ENCODE measurements around the gene ITGA2B. TPM values are rescaled to one million over a fixed set of nuclear protein-coding genes. Genes with fewer than 3 reads are reported as not detected.

ITGA2B gene
- total and polyA plus RNA-seq, 2 of the 4 experiments (the other 2 are of a cell fraction), result under 0.01 to 0.26 TPM

GRCh38 chr17:44439168-44439567 is 49.7 kb upstream of the ITGA2B start:
- H3K4me1 ChIP-seq (ENCODE audit: control insufficient read depth, insufficient read depth, low read length), result no peaks in the 10 kb centered on the region
- H3K14ac ChIP-seq (replicated peaks; ENCODE audit: low read depth, low read length), result no peak overlapping the region
- H4K8ac ChIP-seq (ENCODE audit: low read depth in 2 of 2, low read length in 2 of 2), result no peak overlapping the region
- POLR2A ChIA-PET (ENCODE audit: unreplicated experiment), result no interaction called here
- no peak overlapping the region for H2AFZ ChIP-seq (replicated peaks; ENCODE audit: low read length, poor library complexity)
- no peak overlapping the region for H3K9ac ChIP-seq (ENCODE audit: low read depth, low read length)
- no peak overlapping the region for H2BK15ac ChIP-seq (ENCODE audit: low read depth, low read length)
- H3K56ac ChIP-seq (ENCODE audit: extremely low read depth, insufficient read depth, low read length), result no peak overlapping the region
- no peak overlapping the region for H4K5ac ChIP-seq (ENCODE audit: low read depth, low read length)
- dilution Hi-C loops (cut with HindIII; ENCODE audit: low sequenced_read_pairs, unreplicated experiment), result no loop called here
- no peaks in the 10 kb centered on the region for H3K27me3 ChIP-seq (ENCODE audit: control insufficient read depth, insufficient read depth, low read length)
- H4K20me1 ChIP-seq (ENCODE audit: insufficient read depth, low read length), result peaks cover 4% of the 10 kb centered on the region; the same call in 1 of the 2 replicates
- ATAC-seq (ENCODE audit: low read depth), result no peak
- intact Hi-C loops (cut with micrococcal nuclease), result no loop called here
- no TSS peak for BruUV-seq (replicated peaks)
- no peak overlapping the region for H3K4me2 ChIP-seq (ENCODE audit: low read depth, low read length)
- H3K4me3 ChIP-seq (ENCODE audit: insufficient read depth, low read depth, low read length), result no peak overlapping the region
- H2BK20ac ChIP-seq (ENCODE audit: low read depth, low read length), result no peak overlapping the region
- H3K23ac ChIP-seq (ENCODE audit: low read depth, low read length), result no peak overlapping the region
- H3K79me1 ChIP-seq (ENCODE audit: low read depth in 1 of 2, low read length in 2 of 2), result peaks cover 27 to 64% of the 10 kb centered on the region in 2 experiments
- H2AK9ac ChIP-seq (replicated peaks; ENCODE audit: low read depth, low read length, poor library complexity), result no peak overlapping the region
- no peak overlapping the region for H3K4ac ChIP-seq (ENCODE audit: low read depth, low read length)
- no peak overlapping the region for H3K18ac ChIP-seq (ENCODE audit: low read depth, low read length)
- no peak for DNase-seq
- H3K9me3 ChIP-seq (ENCODE audit: control insufficient read depth, insufficient read depth, low read length), result no peaks in the 10 kb centered on the region
- H2BK5ac ChIP-seq (ENCODE audit: low read depth, low read length, poor library complexity, severe bottlenecking), result no peak overlapping the region
- H3K36me3 ChIP-seq (ENCODE audit: control insufficient read depth, insufficient read depth, low read length), result peaks cover 14% of the 10 kb centered on the region
- CTCF ChIA-PET, result interaction anchor here (1.1 kb wide), 1 partner anchor 22 kb away, joined by 3 read pairs; no protein-coding TSS in a partner anchor
- no peak overlapping the region for H4K91ac ChIP-seq (ENCODE audit: insufficient read depth, low read depth, low read length)
- H2BK120ac ChIP-seq (ENCODE audit: low read depth, low read length), result no peak overlapping the region
- in situ Hi-C loops (cut with MboI; ENCODE audit: low sequenced_read_pairs), result no loop called here
- H3K27ac ChIP-seq (ENCODE audit: insufficient read depth, low read length), result no peak overlapping the region
- H3K9me1 ChIP-seq (ENCODE audit: insufficient read depth, low read length), result peaks cover 7% of the 10 kb centered on the region
- no peak for TF ChIP-seq NFE2L2 (IDR thresholded peaks at IDR 0.05; ENCODE audit: low read depth, low read length)
- no peak for TF ChIP-seq CEBPB (IDR thresholded peaks at IDR 0.05; ENCODE audit: low read depth, low read length)
- TF ChIP-seq CTCF (conservative IDR thresholded peaks at IDR 0.05; ENCODE audit: low read depth, low read length), result no peak
- no peak for TF ChIP-seq MAZ (IDR thresholded peaks at IDR 0.05; ENCODE audit: borderline replicate concordance, low read depth, low read length)
- TF ChIP-seq POLR2A (IDR thresholded peaks at IDR 0.05; ENCODE audit: low read depth, low read length), result no peak
- no peak for TF ChIP-seq MXI1 (IDR thresholded peaks at IDR 0.05; ENCODE audit: borderline replicate concordance, low read depth, low read length)
- TF ChIP-seq SMC3 (IDR thresholded peaks at IDR 0.05; ENCODE audit: low read depth, low read length), result no peak
- TF ChIP-seq RCOR1 (IDR thresholded peaks at IDR 0.05; ENCODE audit: insufficient replicate concordance, low read length), result no peak
- no peak for TF ChIP-seq USF2 (IDR thresholded peaks at IDR 0.05; ENCODE audit: low read depth, low read length)
- no peak for TF ChIP-seq RFX5 (IDR thresholded peaks at IDR 0.05; ENCODE audit: low read depth, low read length)
- no peak for TF ChIP-seq FOS (IDR thresholded peaks at IDR 0.05; ENCODE audit: low read depth, low read length)
- TF ChIP-seq CHD1 (IDR thresholded peaks at IDR 0.05; ENCODE audit: low read depth, low read length), result no peak
- no peak for TF ChIP-seq RAD21 (IDR thresholded peaks at IDR 0.05; ENCODE audit: low read length)
- TF ChIP-seq ELK1 (IDR thresholded peaks at IDR 0.05; ENCODE audit: borderline replicate concordance, low read depth, low read length), result no peak
- no peak for TF ChIP-seq BHLHE40 (IDR thresholded peaks at IDR 0.05; ENCODE audit: low read depth, low read length)
- TF ChIP-seq MAFK (IDR thresholded peaks at IDR 0.05; ENCODE audit: low read depth, low read length), result no peak
- no CpG with 5 or more reads among the region's 3 CpGs for WGBS, 2 experiments (ENCODE audit: extremely low coverage in 2 of 2, insufficient read length in 1 of 2)
- no peak overlapping the region for H2AK5ac ChIP-seq (ENCODE audit: low read depth, low read length)
